ENCODE data around the gene CLDN14. TPM values are rescaled to one million over a fixed set of nuclear protein-coding genes. Genes with fewer than 3 reads are reported as not detected.

The CLDN14 gene
- total and polyA plus RNA-seq, 2 experiments from 2014 or later: not detected

DNA sequence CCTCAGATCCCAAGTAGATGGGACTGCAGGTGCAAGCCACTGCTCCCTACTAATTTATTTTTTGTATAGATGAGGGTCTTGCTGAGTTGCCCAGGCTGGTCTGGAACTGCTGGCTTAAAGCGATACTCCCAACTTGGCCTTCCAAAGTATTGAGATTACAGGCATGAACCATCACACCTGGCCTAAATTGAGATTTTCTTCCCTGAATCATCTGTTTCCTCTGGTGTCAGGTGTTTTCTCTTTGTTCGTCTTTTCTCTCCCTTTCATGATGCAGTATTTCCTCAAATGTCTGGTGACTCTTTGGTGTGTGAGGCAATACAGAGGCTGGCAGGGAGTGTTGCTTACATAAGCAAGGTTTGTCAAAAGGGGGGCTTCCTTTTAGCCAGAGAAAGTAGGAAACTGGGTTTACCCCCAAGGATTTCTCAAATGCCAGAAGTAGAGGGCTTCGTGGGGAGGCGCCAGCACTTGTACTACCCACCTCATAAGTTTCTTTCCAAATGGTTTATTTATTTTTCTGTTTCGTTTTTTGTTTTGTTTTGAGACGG is 27.6 kb downstream of the CLDN14 start:
- H3K4me3 Mint-ChIP-seq: no peak overlapping the region

More for the DNA sequence above, 27.6 kb downstream of the CLDN14 start:
- peaks cover 4% of the 10 kb centered on the region for H3K27me3 Mint-ChIP-seq (ENCODE audit: insufficient read depth, low read depth, poor library complexity)
- peaks cover 13% of the 10 kb centered on the region for H3K4me1 ChIP-seq (ENCODE audit: insufficient read depth)
- no peaks in the 10 kb centered on the region for H3K79me2 ChIP-seq (replicated peaks; ENCODE audit: insufficient read depth)
- H3K4me2 ChIP-seq: no peak overlapping the region
- H3K4me3 ChIP-seq: no peak overlapping the region
- DNase-seq (ENCODE audit: low spot score) (no peak), ATAC-seq (no peak)
- no peaks in the 10 kb centered on the region for H3K36me3 ChIP-seq (ENCODE audit: insufficient read depth)
- no peaks in the 10 kb centered on the region for H4K20me1 ChIP-seq (replicated peaks; ENCODE audit: insufficient read depth)
- no peaks in the 10 kb centered on the region for H3K27me3 ChIP-seq (ENCODE audit: insufficient read depth)
- no peaks in the 10 kb centered on the region for H3K9me2 ChIP-seq (ENCODE audit: insufficient read depth)
- H3K27ac ChIP-seq (ENCODE audit: low read depth): no peak overlapping the region
- H3F3A ChIP-seq (replicated peaks; ENCODE audit: low read depth): no peaks in the 10 kb centered on the region
- peaks cover 18% of the 10 kb centered on the region for H3K4me1 Mint-ChIP-seq
- no peaks in the 10 kb centered on the region for H3K9me3 Mint-ChIP-seq
- TF ChIP-seq POLR2AphosphoS5 (IDR thresholded peaks at IDR 0.05; ENCODE audit: low read depth) (no peak), EZH2 (IDR thresholded peaks at IDR 0.05; ENCODE audit: low read depth, unreplicated experiment) (no peak), CREB1 (CRISPR knock-in tag; IDR thresholded peaks at IDR 0.05; ENCODE audit: low read depth) (no peak), ZNF114 (CRISPR knock-in tag; IDR thresholded peaks at IDR 0.05) (no peak), JUNB (IDR thresholded peaks at IDR 0.05; ENCODE audit: unreplicated experiment) (no peak), STAT1 (IDR thresholded peaks at IDR 0.05; ENCODE audit: unreplicated experiment) (no peak), ZNF331 (CRISPR knock-in tag; IDR thresholded peaks at IDR 0.05; ENCODE audit: low read depth) (no peak), NANOG (IDR thresholded peaks at IDR 0.05; ENCODE audit: borderline replicate concordance) (no peak), EZH2phosphoT487 (IDR thresholded peaks at IDR 0.05; ENCODE audit: unreplicated experiment) (no peak)
- TF ChIP-seq, protein P1, sequence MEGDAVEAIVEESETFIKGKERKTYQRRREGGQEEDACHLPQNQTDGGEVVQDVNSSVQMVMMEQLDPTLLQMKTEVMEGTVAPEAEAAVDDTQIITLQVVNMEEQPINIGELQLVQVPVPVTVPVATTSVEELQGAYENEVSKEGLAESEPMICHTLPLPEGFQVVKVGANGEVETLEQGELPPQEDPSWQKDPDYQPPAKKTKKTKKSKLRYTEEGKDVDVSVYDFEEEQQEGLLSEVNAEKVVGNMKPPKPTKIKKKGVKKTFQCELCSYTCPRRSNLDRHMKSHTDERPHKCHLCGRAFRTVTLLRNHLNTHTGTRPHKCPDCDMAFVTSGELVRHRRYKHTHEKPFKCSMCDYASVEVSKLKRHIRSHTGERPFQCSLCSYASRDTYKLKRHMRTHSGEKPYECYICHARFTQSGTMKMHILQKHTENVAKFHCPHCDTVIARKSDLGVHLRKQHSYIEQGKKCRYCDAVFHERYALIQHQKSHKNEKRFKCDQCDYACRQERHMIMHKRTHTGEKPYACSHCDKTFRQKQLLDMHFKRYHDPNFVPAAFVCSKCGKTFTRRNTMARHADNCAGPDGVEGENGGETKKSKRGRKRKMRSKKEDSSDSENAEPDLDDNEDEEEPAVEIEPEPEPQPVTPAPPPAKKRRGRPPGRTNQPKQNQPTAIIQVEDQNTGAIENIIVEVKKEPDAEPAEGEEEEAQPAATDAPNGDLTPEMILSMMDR (conservative IDR thresholded peaks at IDR 0.05; ENCODE audit: low read depth in 2 of 2): no peak
- TF ChIP-seq, protein P2, sequence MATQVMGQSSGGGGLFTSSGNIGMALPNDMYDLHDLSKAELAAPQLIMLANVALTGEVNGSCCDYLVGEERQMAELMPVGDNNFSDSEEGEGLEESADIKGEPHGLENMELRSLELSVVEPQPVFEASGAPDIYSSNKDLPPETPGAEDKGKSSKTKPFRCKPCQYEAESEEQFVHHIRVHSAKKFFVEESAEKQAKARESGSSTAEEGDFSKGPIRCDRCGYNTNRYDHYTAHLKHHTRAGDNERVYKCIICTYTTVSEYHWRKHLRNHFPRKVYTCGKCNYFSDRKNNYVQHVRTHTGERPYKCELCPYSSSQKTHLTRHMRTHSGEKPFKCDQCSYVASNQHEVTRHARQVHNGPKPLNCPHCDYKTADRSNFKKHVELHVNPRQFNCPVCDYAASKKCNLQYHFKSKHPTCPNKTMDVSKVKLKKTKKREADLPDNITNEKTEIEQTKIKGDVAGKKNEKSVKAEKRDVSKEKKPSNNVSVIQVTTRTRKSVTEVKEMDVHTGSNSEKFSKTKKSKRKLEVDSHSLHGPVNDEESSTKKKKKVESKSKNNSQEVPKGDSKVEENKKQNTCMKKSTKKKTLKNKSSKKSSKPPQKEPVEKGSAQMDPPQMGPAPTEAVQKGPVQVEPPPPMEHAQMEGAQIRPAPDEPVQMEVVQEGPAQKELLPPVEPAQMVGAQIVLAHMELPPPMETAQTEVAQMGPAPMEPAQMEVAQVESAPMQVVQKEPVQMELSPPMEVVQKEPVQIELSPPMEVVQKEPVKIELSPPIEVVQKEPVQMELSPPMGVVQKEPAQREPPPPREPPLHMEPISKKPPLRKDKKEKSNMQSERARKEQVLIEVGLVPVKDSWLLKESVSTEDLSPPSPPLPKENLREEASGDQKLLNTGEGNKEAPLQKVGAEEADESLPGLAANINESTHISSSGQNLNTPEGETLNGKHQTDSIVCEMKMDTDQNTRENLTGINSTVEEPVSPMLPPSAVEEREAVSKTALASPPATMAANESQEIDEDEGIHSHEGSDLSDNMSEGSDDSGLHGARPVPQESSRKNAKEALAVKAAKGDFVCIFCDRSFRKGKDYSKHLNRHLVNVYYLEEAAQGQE (IDR thresholded peaks at IDR 0.05; ENCODE audit: unreplicated experiment): no peak
- TF ChIP-seq, protein P3, sequence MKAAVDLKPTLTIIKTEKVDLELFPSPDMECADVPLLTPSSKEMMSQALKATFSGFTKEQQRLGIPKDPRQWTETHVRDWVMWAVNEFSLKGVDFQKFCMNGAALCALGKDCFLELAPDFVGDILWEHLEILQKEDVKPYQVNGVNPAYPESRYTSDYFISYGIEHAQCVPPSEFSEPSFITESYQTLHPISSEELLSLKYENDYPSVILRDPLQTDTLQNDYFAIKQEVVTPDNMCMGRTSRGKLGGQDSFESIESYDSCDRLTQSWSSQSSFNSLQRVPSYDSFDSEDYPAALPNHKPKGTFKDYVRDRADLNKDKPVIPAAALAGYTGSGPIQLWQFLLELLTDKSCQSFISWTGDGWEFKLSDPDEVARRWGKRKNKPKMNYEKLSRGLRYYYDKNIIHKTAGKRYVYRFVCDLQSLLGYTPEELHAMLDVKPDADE (IDR thresholded peaks at IDR 0.05): no peak
- TF ChIP-seq, protein P4, sequence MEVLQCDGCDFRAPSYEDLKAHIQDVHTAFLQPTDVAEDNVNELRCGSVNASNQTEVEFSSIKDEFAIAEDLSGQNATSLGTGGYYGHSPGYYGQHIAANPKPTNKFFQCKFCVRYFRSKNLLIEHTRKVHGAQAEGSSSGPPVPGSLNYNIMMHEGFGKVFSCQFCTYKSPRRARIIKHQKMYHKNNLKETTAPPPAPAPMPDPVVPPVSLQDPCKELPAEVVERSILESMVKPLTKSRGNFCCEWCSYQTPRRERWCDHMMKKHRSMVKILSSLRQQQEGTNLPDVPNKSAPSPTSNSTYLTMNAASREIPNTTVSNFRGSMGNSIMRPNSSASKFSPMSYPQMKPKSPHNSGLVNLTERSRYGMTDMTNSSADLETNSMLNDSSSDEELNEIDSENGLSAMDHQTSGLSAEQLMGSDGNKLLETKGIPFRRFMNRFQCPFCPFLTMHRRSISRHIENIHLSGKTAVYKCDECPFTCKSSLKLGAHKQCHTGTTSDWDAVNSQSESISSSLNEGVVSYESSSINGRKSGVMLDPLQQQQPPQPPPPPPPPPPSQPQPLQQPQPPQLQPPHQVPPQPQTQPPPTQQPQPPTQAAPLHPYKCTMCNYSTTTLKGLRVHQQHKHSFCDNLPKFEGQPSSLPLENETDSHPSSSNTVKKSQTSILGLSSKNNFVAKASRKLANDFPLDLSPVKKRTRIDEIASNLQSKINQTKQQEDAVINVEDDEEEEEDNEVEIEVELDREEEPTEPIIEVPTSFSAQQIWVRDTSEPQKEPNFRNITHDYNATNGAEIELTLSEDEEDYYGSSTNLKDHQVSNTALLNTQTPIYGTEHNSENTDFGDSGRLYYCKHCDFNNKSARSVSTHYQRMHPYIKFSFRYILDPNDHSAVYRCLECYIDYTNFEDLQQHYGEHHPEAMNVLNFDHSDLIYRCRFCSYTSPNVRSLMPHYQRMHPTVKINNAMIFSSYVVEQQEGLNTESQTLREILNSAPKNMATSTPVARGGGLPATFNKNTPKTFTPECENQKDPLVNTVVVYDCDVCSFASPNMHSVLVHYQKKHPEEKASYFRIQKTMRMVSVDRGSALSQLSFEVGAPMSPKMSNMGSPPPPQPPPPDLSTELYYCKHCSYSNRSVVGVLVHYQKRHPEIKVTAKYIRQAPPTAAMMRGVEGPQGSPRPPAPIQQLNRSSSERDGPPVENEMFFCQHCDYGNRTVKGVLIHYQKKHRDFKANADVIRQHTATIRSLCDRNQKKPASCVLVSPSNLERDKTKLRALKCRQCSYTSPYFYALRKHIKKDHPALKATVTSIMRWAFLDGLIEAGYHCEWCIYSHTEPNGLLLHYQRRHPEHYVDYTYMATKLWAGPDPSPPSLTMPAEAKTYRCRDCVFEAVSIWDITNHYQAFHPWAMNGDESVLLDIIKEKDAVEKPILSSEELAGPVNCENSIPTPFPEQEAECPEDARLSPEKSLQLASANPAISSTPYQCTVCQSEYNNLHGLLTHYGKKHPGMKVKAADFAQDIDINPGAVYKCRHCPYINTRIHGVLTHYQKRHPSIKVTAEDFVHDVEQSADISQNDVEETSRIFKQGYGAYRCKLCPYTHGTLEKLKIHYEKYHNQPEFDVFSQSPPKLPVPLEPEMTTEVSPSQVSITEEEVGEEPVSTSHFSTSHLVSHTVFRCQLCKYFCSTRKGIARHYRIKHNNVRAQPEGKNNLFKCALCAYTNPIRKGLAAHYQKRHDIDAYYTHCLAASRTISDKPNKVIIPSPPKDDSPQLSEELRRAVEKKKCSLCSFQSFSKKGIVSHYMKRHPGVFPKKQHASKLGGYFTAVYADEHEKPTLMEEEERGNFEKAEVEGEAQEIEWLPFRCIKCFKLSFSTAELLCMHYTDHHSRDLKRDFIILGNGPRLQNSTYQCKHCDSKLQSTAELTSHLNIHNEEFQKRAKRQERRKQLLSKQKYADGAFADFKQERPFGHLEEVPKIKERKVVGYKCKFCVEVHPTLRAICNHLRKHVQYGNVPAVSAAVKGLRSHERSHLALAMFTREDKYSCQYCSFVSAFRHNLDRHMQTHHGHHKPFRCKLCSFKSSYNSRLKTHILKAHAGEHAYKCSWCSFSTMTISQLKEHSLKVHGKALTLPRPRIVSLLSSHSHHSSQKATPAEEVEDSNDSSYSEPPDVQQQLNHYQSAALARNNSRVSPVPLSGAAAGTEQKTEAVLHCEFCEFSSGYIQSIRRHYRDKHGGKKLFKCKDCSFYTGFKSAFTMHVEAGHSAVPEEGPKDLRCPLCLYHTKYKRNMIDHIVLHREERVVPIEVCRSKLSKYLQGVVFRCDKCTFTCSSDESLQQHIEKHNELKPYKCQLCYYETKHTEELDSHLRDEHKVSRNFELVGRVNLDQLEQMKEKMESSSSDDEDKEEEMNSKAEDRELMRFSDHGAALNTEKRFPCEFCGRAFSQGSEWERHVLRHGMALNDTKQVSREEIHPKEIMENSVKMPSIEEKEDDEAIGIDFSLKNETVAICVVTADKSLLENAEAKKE (CRISPR knock-in tag; IDR thresholded peaks at IDR 0.05): no peak
- no peaks in the 10 kb centered on the region for H3K36me3 Mint-ChIP-seq (ENCODE audit: low read depth)
- no peak overlapping the region; the same call in 1 of the 2 replicates for H3K27ac Mint-ChIP-seq
- no peak overlapping the region for H2AFZ ChIP-seq
